ENCODE results near the gene CDC20. TPM values are rescaled to one million over a fixed set of nuclear protein-coding genes. Genes with fewer than 3 reads are reported as not detected.

Gene CDC20
- polyA plus RNA-seq, 1 donor, result 20.7 TPM

- Histone ChIP-seq H3K36me3 (ENCODE audit: control insufficient read depth, insufficient read depth, low read length) (no peaks in the 10 kb centered on the region), H3K9me3 (ENCODE audit: control insufficient read depth, low read depth, low read length) (no peaks in the 10 kb centered on the region), H3K4me3 (ENCODE audit: low read length) (no peak overlapping the region), H3K27ac (ENCODE audit: low read length) (no peak overlapping the region), H3K27me3 (ENCODE audit: control insufficient read depth, insufficient read depth, low read length) (no peaks in the 10 kb centered on the region), H3K4me1 (ENCODE audit: control insufficient read depth, insufficient read depth, low read length) (no peaks in the 10 kb centered on the region)
- WGBS (ENCODE audit: insufficient coverage, low lambda C conversion rate), result no CpG with 5 or more reads among the region's 10 CpGs
- no peak for DNase-seq
Observed at GRCh38 chr1:43315963-43316737, 42.6 kb upstream of the CDC20 start.

DNA sequence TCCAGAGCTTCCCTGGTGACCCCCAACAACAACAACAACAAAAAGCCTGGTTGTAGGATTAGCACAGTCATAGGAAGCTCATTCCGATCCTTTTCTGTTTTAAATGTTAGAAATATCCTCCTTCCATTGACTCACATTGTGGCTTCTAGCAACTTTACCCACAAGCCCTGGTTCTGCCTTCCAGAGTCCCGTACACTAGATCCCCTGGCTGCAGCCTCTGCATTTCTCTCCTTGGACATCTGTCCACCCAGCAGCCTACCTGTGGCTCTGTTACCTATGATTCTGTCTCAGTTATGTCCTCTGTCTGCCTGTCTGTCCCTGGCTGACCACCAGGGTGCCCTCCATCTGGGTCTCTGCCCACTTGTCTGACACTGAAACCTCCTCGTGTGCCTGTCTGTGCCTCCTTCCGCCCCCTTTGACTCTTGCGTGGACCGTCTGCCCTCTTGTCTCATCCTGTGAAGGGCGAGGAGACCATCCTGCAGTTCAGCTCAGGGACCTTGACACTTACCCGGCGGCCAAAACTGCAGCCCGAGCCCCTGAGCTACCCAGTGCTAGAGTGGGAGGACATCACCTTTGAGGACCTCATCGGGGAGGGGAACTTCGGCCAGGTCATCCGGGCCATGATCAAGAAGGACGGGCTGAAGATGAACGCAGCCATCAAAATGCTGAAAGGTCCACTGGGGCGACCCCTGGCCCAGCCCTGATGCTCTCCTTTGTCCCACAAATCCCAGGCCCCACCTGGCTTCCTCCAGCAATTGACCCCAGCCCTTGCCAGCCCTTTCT lies 41.9 kb upstream of the CDC20 start:
- no peaks in the 10 kb centered on the region for H3K4me1 ChIP-seq (ENCODE audit: control insufficient read depth, insufficient read depth, low read length)
- DNase-seq, result no peak
- H3K4me3 ChIP-seq (ENCODE audit: low read length), result no peak overlapping the region
- H3K27me3 ChIP-seq (ENCODE audit: control insufficient read depth, insufficient read depth, low read length), result no peaks in the 10 kb centered on the region
- WGBS (ENCODE audit: insufficient coverage, low lambda C conversion rate), result no CpG with 5 or more reads among the region's 16 CpGs
- H3K9me3 ChIP-seq (ENCODE audit: control insufficient read depth, low read depth, low read length), result no peaks in the 10 kb centered on the region
- H3K36me3 ChIP-seq (ENCODE audit: control insufficient read depth, insufficient read depth, low read length), result no peaks in the 10 kb centered on the region
- H3K27ac ChIP-seq (ENCODE audit: low read length), result no peak overlapping the region

GRCh38 chr1:43317817-43318471 lies 40.8 kb upstream of the CDC20 start:
- Histone ChIP-seq H3K27me3 (ENCODE audit: control insufficient read depth, insufficient read depth, low read length) (no peaks in the 10 kb centered on the region), H3K9me3 (ENCODE audit: control insufficient read depth, low read depth, low read length) (no peaks in the 10 kb centered on the region), H3K4me1 (ENCODE audit: control insufficient read depth, insufficient read depth, low read length) (no peaks in the 10 kb centered on the region), H3K36me3 (ENCODE audit: control insufficient read depth, insufficient read depth, low read length) (no peaks in the 10 kb centered on the region), H3K4me3 (ENCODE audit: low read length) (no peak overlapping the region), H3K27ac (ENCODE audit: low read length) (no peak overlapping the region)
- no peak for DNase-seq
- WGBS (ENCODE audit: insufficient coverage, low lambda C conversion rate), result no CpG with 5 or more reads among the region's 15 CpGs

DNA sequence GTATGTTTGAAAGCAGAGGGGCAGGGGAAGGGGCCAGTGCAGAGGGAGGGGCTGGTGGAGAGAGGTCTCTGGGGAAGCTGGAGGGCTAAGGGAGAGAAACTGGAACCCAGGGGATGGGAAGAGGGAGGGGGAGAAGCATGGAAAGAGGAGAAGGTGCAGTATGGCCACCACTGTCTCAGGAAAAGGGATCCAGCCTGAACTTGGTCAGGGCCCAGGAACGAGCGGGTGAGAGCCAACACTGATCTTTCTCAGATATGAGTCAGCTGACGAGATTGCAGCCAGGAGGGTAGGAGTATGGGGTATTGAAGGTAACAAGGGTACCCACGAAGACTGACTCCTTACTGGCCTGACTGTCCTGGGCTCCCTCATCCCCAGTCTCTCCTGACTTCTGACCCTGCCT lies 40.0 kb upstream of the CDC20 start:
- DNase-seq, result no peak
- Histone ChIP-seq H3K4me1 (ENCODE audit: control insufficient read depth, insufficient read depth, low read length) (no peaks in the 10 kb centered on the region), H3K27me3 (ENCODE audit: control insufficient read depth, insufficient read depth, low read length) (no peaks in the 10 kb centered on the region), H3K27ac (ENCODE audit: low read length) (no peak overlapping the region), H3K4me3 (ENCODE audit: low read length) (no peak overlapping the region), H3K36me3 (ENCODE audit: control insufficient read depth, insufficient read depth, low read length) (no peaks in the 10 kb centered on the region), H3K9me3 (ENCODE audit: control insufficient read depth, low read depth, low read length) (no peaks in the 10 kb centered on the region)
- WGBS (ENCODE audit: insufficient coverage, low lambda C conversion rate), result no CpG with 5 or more reads among the region's 4 CpGs

- no peaks in the 10 kb centered on the region for H3K9me3 ChIP-seq (ENCODE audit: control insufficient read depth, low read depth, low read length)
- H3K4me1 ChIP-seq (ENCODE audit: control insufficient read depth, insufficient read depth, low read length), result no peaks in the 10 kb centered on the region
- no peak for DNase-seq
- H3K27ac ChIP-seq (ENCODE audit: low read length), result no peak overlapping the region
- WGBS (ENCODE audit: insufficient coverage, low lambda C conversion rate), result no CpG with 5 or more reads among the region's 5 CpGs
- H3K4me3 ChIP-seq (ENCODE audit: low read length), result no peak overlapping the region
- H3K36me3 ChIP-seq (ENCODE audit: control insufficient read depth, insufficient read depth, low read length), result no peaks in the 10 kb centered on the region
- no peaks in the 10 kb centered on the region for H3K27me3 ChIP-seq (ENCODE audit: control insufficient read depth, insufficient read depth, low read length)
Observed at GRCh38 chr1:43319288-43319687, 39.5 kb upstream of the CDC20 start.

DNA sequence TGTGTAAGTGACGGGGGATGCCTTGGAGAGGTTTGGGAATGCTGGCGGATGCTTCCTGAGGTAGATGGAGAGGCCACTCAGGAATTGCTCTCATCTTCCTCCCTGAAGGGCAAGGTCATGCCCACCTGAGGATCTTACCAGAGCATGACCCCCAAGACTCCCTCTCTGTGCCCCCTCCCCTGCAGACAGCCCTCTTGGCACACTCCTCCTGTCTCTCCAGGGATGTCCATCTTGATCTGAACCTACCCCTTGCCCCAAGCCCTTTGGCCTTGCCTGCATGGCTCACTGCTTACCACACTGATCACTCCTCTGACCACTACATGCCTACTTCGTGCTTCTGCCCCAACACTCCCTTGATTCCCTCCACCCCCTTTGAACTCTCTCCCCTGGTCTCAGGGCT lies 39.0 kb upstream of the CDC20 start:
- no peak for DNase-seq
- no CpG with 5 or more reads among the region's 3 CpGs for WGBS (ENCODE audit: insufficient coverage, low lambda C conversion rate)
- no peaks in the 10 kb centered on the region for H3K27me3 ChIP-seq (ENCODE audit: control insufficient read depth, insufficient read depth, low read length)
- no peak overlapping the region for H3K4me3 ChIP-seq (ENCODE audit: low read length)
- no peaks in the 10 kb centered on the region for H3K9me3 ChIP-seq (ENCODE audit: control insufficient read depth, low read depth, low read length)
- no peaks in the 10 kb centered on the region for H3K4me1 ChIP-seq (ENCODE audit: control insufficient read depth, insufficient read depth, low read length)
- H3K36me3 ChIP-seq (ENCODE audit: control insufficient read depth, insufficient read depth, low read length), result no peaks in the 10 kb centered on the region
- no peak overlapping the region for H3K27ac ChIP-seq (ENCODE audit: low read length)

GRCh38 chr1:43321331-43321891 lies 37.4 kb upstream of the CDC20 start:
- no peak for DNase-seq
- no peaks in the 10 kb centered on the region for H3K36me3 ChIP-seq (ENCODE audit: control insufficient read depth, insufficient read depth, low read length)
- no peak overlapping the region for H3K4me3 ChIP-seq (ENCODE audit: low read length)
- no CpG with 5 or more reads among the region's 16 CpGs for WGBS (ENCODE audit: insufficient coverage, low lambda C conversion rate)
- no peaks in the 10 kb centered on the region for H3K27me3 ChIP-seq (ENCODE audit: control insufficient read depth, insufficient read depth, low read length)
- no peaks in the 10 kb centered on the region for H3K4me1 ChIP-seq (ENCODE audit: control insufficient read depth, insufficient read depth, low read length)
- peaks cover 8% of the 10 kb centered on the region for H3K9me3 ChIP-seq (ENCODE audit: control insufficient read depth, low read depth, low read length)
- no peak overlapping the region for H3K27ac ChIP-seq (ENCODE audit: low read length)

DNA sequence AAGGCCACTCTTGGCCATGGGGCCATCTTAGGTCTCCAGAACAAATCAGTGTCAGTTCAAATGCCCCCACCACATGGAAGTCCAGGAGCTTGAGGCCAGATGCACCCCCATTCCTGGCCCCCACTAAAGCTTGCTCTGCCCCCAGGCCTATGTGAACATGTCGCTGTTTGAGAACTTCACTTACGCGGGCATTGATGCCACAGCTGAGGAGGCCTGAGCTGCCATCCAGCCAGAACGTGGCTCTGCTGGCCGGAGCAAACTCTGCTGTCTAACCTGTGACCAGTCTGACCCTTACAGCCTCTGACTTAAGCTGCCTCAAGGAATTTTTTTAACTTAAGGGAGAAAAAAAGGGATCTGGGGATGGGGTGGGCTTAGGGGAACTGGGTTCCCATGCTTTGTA lies 36.3 kb upstream of the CDC20 start:
- WGBS (ENCODE audit: insufficient coverage, low lambda C conversion rate), result no CpG with 5 or more reads among the region's 5 CpGs
- DNase-seq, result no peak

GRCh38 chr1:43324810-43325209 lies 34.0 kb upstream of the CDC20 start:
- no peak overlapping the region for H3K27ac ChIP-seq (ENCODE audit: low read length)
- WGBS (ENCODE audit: insufficient coverage, low lambda C conversion rate), result no CpG with 5 or more reads among the region's 1 CpG
- H3K4me1 ChIP-seq (ENCODE audit: control insufficient read depth, insufficient read depth, low read length), result no peaks in the 10 kb centered on the region
- peaks cover 8% of the 10 kb centered on the region for H3K9me3 ChIP-seq (ENCODE audit: control insufficient read depth, low read depth, low read length)
- H3K4me3 ChIP-seq (ENCODE audit: low read length), result no peak overlapping the region
- no peak for DNase-seq
- H3K36me3 ChIP-seq (ENCODE audit: control insufficient read depth, insufficient read depth, low read length), result no peaks in the 10 kb centered on the region
- no peaks in the 10 kb centered on the region for H3K27me3 ChIP-seq (ENCODE audit: control insufficient read depth, insufficient read depth, low read length)

More for the DNA sequence above, 36.3 kb upstream of the CDC20 start:
- H3K9me3 ChIP-seq (ENCODE audit: control insufficient read depth, low read depth, low read length), result peaks cover 8% of the 10 kb centered on the region
- H3K36me3 ChIP-seq (ENCODE audit: control insufficient read depth, insufficient read depth, low read length), result no peaks in the 10 kb centered on the region
- no peak overlapping the region for H3K4me3 ChIP-seq (ENCODE audit: low read length)
- no peaks in the 10 kb centered on the region for H3K4me1 ChIP-seq (ENCODE audit: control insufficient read depth, insufficient read depth, low read length)
- H3K27ac ChIP-seq (ENCODE audit: low read length), result no peak overlapping the region
- no peaks in the 10 kb centered on the region for H3K27me3 ChIP-seq (ENCODE audit: control insufficient read depth, insufficient read depth, low read length)

DNA sequence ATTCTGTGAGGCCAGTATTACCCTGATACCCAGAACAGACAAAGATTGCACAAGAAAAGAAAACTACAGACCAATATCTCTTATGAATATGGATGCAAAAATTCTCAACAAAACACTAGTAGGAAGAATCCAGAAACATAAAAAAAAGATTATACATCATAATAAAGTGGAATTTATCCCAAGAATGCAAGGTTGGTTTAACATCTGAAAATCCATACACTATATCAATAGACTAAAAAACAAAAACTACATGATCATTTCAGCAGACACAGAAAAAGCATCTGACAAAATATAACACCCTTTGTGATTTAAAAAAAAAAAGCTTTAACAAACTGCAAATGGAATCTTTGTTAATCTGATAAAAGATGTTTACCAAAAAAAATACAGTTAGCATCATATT lies 33.4 kb upstream of the CDC20 start:
- peaks cover 8% of the 10 kb centered on the region for H3K9me3 ChIP-seq (ENCODE audit: control insufficient read depth, low read depth, low read length)
- no peaks in the 10 kb centered on the region for H3K27me3 ChIP-seq (ENCODE audit: control insufficient read depth, insufficient read depth, low read length)
- DNase-seq, result no peak
- peaks cover 5% of the 10 kb centered on the region for H3K4me1 ChIP-seq (ENCODE audit: control insufficient read depth, insufficient read depth, low read length)
- H3K4me3 ChIP-seq (ENCODE audit: low read length), result no peak overlapping the region
- H3K27ac ChIP-seq (ENCODE audit: low read length), result no peak overlapping the region
- no peaks in the 10 kb centered on the region for H3K36me3 ChIP-seq (ENCODE audit: control insufficient read depth, insufficient read depth, low read length)
